NCI-H446 treated with DMSO at 0.1 percent for 48 hours (cell line): Measurements from ENCODE around the gene C1QBP.
"Not testable (repeated sequence)": the region's sequence is repeated elsewhere in the genome, so short reads cannot be mapped to it uniquely, and the experiment has no call there.

Experiments
- DNase-seq: peaks from one replicate; lab custom pipeline; 2025; lab: John Stamatoyannopoulos, UW

C1QBP gene

GRCh38 chr17:5438716-5439445 is at the start of gene C1QBP:
C1QBP (minus strand) TSS chr17:5439155; CDS start chr17:5439073, 82 bp downstream.
- DNase-seq = peak; percentile 69

GRCh38 chr17:5488752-5489151 is 49.8 kb upstream of the C1QBP start:
- no peak for DNase-seq

- peak; percentile 99 for DNase-seq
Observed at GRCh38 chr17:5486206-5487124, 47.5 kb upstream of the C1QBP start, which contains the start of gene MIS12. MIS12 (plus strand) TSS chr17:5486566; CDS start chr17:5488863, 2,297 bp downstream.

GRCh38 chr17:5485270-5486205 is 46.6 kb upstream of the C1QBP start, which contains the start of gene DERL2:
DERL2 (minus strand) TSS chr17:5486178; CDS start chr17:5486161, 17 bp downstream.
- no peak for DNase-seq

- DNase-seq = no peak
Observed at GRCh38 chr17:5481451-5481850, 42.5 kb upstream of the C1QBP start.

GRCh38 chr17:5480962-5481361 is 42.0 kb upstream of the C1QBP start:
- no peak for DNase-seq

GRCh38 chr17:5478992-5479391 is 40.0 kb upstream of the C1QBP start:
- DNase-seq = no peak

- DNase-seq = no peak
Observed at GRCh38 chr17:5473906-5474305, 35.0 kb upstream of the C1QBP start.

- no peak for DNase-seq
Observed at GRCh38 chr17:5472511-5472910, 33.6 kb upstream of the C1QBP start.

GRCh38 chr17:5468075-5468473 is 29.1 kb upstream of the C1QBP start:
- no peak for DNase-seq

- DNase-seq = no peak
Observed at GRCh38 chr17:5467416-5467815, 28.5 kb upstream of the C1QBP start.

GRCh38 chr17:5466295-5466694 is 27.3 kb upstream of the C1QBP start:
- DNase-seq = no peak

GRCh38 chr17:5464717-5465507 is 26.0 kb upstream of the C1QBP start:
- no peak for DNase-seq

GRCh38 chr17:5446786-5447185 is 7.8 kb upstream of the C1QBP start:
- DNase-seq = no peak

- DNase-seq = no peak
Observed at GRCh38 chr17:5444209-5444608, 5.3 kb upstream of the C1QBP start.

- DNase-seq = no peak
Observed at GRCh38 chr17:5443728-5444127, 4.8 kb upstream of the C1QBP start.

- no peak for DNase-seq
Observed at GRCh38 chr17:5439446-5439764, 450 bp upstream of the C1QBP start.

GRCh38 chr17:5437721-5438317 is 1.1 kb downstream of the C1QBP start:
- DNase-seq = no peak

GRCh38 chr17:5435781-5436315 is 3.1 kb downstream of the C1QBP start:
- DNase-seq = not testable (repeated sequence)

GRCh38 chr17:5434984-5435383 is 4.0 kb downstream of the C1QBP start:
- DNase-seq = no peak
